LNCaP clone FGC (cell line): ENCODE measurements around the gene CD302.
"Not testable (repeated sequence)": the region's sequence is repeated elsewhere in the genome, so short reads cannot be mapped to it uniquely, and the experiment has no call there.

Experiments
- DNase-seq: peaks from one replicate; pipeline ENCODE4 v3.0.0-alpha.2; 2011; ENCODE audit warnings: low read depth
- H3K4me3 ChIP-seq: 2 replicates; pipeline ENCODE4 v1.5.1; 2011; ENCODE audit warnings: mild to moderate bottlenecking, low read depth, low read length, control low read depth
- TF ChIP-seq, protein P1 (sequence below): IDR thresholded peaks from 2 replicates; pipeline ENCODE4 v1.5.1; 2012; ENCODE audit warnings: mild to moderate bottlenecking; ENCODE audit not compliant: control insufficient read depth, insufficient read depth; ENCODE audit errors: extremely low read depth

Gene CD302

DNA sequence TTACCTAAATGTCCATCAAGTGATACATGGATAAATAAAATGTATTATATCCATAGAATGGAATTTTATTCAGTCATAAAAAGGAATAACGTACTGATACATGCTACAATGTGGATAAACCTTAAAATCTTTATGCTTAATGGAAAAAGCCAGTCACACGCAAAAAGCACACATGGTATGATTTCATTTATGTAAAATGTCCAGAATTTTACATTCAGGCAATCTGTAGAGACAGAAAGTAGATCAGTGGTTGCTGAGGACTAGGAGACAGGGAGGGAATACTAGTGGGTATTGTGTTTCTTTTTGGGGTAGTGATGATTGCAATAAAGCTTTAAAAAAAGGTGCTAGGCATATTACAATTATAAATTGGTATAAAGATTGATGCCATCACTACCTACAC lies 30.7 kb upstream of the CD302 start:
- H3K4me3 ChIP-seq, result no peak overlapping the region
- TF ChIP-seq, protein P1, sequence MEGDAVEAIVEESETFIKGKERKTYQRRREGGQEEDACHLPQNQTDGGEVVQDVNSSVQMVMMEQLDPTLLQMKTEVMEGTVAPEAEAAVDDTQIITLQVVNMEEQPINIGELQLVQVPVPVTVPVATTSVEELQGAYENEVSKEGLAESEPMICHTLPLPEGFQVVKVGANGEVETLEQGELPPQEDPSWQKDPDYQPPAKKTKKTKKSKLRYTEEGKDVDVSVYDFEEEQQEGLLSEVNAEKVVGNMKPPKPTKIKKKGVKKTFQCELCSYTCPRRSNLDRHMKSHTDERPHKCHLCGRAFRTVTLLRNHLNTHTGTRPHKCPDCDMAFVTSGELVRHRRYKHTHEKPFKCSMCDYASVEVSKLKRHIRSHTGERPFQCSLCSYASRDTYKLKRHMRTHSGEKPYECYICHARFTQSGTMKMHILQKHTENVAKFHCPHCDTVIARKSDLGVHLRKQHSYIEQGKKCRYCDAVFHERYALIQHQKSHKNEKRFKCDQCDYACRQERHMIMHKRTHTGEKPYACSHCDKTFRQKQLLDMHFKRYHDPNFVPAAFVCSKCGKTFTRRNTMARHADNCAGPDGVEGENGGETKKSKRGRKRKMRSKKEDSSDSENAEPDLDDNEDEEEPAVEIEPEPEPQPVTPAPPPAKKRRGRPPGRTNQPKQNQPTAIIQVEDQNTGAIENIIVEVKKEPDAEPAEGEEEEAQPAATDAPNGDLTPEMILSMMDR, result no peak
- no peak for DNase-seq

DNA sequence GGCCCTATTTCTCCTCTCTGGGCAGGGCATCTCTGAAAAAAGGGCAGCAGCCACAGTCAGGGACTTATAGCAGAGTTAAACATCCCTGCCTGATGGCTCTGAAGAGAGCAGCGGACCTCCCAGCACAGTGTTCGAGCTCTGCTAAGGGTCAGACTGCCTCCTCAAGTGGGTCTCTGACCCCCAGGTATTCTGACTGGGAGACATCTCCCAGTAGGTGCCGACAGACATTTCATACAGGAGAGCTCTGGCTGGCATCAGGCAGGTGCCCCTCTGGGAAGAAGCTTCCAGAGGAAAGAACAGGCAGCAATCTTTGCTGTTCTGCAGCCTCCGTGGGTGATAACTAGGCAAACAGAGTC lies 24.4 kb upstream of the CD302 start:
- DNase-seq, H3K4me3 ChIP-seq: not testable (repeated sequence)

DNA sequence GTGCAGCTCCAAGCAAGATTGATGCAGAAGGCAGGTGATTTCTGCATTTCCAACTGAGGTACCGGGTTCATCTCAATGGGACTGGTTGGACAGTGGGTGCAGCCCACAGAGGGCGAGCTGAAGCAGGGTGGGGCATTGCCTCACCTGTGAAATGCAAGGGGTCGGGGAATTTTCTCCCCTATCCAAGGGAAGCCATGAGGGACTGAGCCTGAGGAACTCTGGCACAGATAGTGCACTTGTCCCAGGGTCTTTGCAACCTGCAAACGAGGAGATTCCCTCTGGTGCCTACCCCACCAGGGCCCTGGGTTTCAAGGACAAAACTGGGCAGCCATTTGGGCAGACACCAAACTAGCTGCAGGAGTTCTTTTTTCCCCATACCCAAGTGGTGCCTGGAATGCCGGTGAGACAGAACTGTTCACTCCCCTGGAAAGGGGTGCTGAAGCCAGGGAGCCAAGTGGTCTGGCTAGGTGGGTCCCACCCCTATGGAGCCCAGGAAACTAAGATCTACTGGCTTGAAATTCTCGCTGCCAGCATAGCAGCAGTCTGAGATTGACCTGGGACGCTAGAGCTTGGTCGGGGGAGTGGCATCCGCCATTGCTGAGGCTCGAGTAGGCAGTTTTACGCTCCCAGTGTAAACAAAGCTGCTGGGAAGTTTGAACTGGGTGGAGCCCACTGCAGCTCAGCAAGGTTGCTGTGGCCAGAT lies 23.9 kb upstream of the CD302 start:
- not testable (repeated sequence) for H3K4me3 ChIP-seq, DNase-seq

DNA sequence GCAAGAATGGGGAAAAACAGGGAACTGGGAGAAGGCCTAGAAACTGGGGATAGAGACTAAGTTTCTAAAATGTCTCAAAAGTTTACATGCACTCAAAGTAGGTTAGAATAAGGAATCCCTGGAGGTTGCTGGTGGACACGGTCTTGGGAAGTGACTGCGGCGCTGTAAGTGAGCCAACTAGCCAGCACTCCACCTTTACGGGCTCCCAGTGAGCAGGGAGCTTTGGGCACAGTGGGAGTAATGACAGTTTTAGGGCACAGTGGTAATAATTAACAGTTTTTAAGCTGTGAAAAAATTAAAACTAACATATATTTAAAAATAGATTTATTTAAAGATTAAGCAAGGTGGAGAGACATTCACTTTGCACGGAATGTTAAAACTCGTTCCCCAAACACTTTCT lies 20.9 kb upstream of the CD302 start:
- DNase-seq, result no peak
- no peak overlapping the region for H3K4me3 ChIP-seq
- TF ChIP-seq, protein P1, result no peak

DNA sequence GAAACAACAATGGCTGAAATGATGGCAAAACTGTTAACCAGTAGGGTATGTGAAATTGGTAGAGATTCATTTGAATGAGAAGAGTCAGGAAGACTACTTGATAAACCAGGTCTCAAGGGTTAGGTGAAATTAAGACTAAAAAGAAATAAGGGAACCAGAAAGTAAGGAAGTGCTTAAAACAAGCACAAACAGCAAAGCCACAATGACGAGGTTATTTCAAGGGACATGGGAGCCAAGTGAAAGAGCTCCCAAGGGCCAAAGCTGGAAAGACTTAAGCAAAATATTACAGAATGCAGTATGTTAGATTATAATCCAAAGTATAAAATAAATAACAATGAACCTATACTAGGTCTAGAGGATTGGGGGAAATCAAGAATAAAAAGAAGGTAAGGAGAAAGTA lies 19.3 kb upstream of the CD302 start:
- no peak for DNase-seq
- TF ChIP-seq, protein P1, result no peak
- H3K4me3 ChIP-seq, result no peak overlapping the region

DNA sequence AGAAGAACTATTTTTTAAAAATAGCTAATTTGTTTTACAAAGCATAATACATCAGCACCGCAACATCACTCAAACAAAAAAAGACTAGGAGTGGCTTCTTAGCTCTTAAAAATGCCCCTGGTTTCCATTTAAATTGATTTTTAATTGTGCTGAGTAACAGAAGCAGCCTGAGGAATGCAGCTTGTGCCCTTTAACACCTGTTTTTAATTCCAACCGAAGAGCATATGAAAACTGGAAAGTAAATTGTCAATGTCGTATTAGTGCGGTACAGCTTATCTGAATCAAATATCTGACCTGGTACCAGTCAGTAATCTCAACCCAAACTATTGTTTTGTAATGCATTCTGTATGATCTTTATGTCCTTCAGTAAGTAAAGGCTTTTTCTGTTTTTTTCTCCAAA lies 13.2 kb upstream of the CD302 start:
- no peak overlapping the region for H3K4me3 ChIP-seq
- no peak for DNase-seq
- TF ChIP-seq, protein P1, result no peak

- H3K4me3 ChIP-seq, result no peak overlapping the region
- TF ChIP-seq, protein P1, result no peak
- no peak for DNase-seq
Measured at GRCh38 chr2:159808032-159808425, 10.0 kb upstream of the CD302 start.

- DNase-seq, result peak; percentile 28
- H3K4me3 ChIP-seq, result no peak overlapping the region
- TF ChIP-seq, protein P1, result peak; percentile 82
Measured at GRCh38 chr2:159807183-159808031, 9.4 kb upstream of the CD302 start.
